Measurements from ENCODE around the gene PERCC1. TPM values are rescaled to one million over a fixed set of nuclear protein-coding genes. Genes with fewer than 3 reads are reported as not detected.
A peak's percentile ranks its signal among the peaks of the same experiment; 100 is the strongest.

The PERCC1 gene
- total RNA-seq, 1 experiment from 2014 or later, result not detected

DNA sequence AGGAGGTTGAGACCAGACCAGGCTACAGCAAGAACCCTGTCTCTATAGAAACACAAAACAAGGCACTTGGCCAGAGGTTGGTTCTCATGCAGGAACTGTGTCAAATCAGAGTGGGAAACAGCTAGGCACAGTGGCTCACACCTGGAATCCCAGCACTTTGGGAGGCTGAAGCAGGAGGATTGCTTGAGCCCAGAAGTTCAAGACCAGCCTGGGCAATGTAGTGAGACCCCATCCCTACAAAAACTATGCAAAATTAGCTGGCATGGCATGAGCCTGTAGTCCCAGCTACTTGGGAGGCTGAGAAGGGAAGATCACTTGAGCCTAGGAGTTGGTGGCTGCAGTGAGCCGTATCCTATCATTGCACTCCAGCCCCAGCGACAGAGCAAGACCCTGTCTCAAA is 18.0 kb upstream of the PERCC1 start:
- intact Hi-C loops (cut with micrococcal nuclease; ENCODE audit: unreplicated experiment), result no loop called here
- TF ChIP-seq, protein P1, sequence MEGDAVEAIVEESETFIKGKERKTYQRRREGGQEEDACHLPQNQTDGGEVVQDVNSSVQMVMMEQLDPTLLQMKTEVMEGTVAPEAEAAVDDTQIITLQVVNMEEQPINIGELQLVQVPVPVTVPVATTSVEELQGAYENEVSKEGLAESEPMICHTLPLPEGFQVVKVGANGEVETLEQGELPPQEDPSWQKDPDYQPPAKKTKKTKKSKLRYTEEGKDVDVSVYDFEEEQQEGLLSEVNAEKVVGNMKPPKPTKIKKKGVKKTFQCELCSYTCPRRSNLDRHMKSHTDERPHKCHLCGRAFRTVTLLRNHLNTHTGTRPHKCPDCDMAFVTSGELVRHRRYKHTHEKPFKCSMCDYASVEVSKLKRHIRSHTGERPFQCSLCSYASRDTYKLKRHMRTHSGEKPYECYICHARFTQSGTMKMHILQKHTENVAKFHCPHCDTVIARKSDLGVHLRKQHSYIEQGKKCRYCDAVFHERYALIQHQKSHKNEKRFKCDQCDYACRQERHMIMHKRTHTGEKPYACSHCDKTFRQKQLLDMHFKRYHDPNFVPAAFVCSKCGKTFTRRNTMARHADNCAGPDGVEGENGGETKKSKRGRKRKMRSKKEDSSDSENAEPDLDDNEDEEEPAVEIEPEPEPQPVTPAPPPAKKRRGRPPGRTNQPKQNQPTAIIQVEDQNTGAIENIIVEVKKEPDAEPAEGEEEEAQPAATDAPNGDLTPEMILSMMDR (IDR thresholded peaks at IDR 0.05; ENCODE audit: unreplicated experiment), result no peak
- H3K9me3 Mint-ChIP-seq (ENCODE audit: low read depth, unreplicated experiment), result no peaks in the 10 kb centered on the region
- DNase-seq, result no peak
- no peak overlapping the region for H3K4me3 Mint-ChIP-seq (ENCODE audit: low read depth, unreplicated experiment)
- H3K27me3 Mint-ChIP-seq (ENCODE audit: unreplicated experiment), result no peaks in the 10 kb centered on the region
- CTCF ChIA-PET, result interaction anchor here (0.7 kb wide), 1 partner anchor 67 kb away, joined by 3 read pairs; no protein-coding TSS in a partner anchor
- H3K36me3 Mint-ChIP-seq (ENCODE audit: insufficient read depth, unreplicated experiment), result peaks cover 42% of the 10 kb centered on the region
- TSS peak; percentile 9 for BruUV-seq (replicated peaks)
- H3K27ac Mint-ChIP-seq (ENCODE audit: unreplicated experiment), result no peak overlapping the region
- peaks cover 8% of the 10 kb centered on the region for H3K4me1 Mint-ChIP-seq (ENCODE audit: low read depth, unreplicated experiment)

- Mint-ChIP-seq H3K9me3 (ENCODE audit: low read depth, unreplicated experiment) (no peaks in the 10 kb centered on the region), H3K36me3 (ENCODE audit: insufficient read depth, unreplicated experiment) (peaks cover 44% of the 10 kb centered on the region), H3K27ac (ENCODE audit: unreplicated experiment) (no peak overlapping the region), H3K4me3 (ENCODE audit: low read depth, unreplicated experiment) (peak overlapping the region; percentile 70), H3K4me1 (ENCODE audit: low read depth, unreplicated experiment) (no peaks in the 10 kb centered on the region), H3K27me3 (ENCODE audit: unreplicated experiment) (no peaks in the 10 kb centered on the region)
- no TSS peak for BruUV-seq (replicated peaks)
- TF ChIP-seq, protein P1 (IDR thresholded peaks at IDR 0.05; ENCODE audit: unreplicated experiment), result peak; percentile 80
- intact Hi-C loops (cut with micrococcal nuclease; ENCODE audit: unreplicated experiment), result no loop called here
- DNase-seq, result peak; percentile 79
- CTCF ChIA-PET, result interaction anchor here (0.7 kb wide), 1 partner anchor 68 kb away, joined by 3 read pairs; no protein-coding TSS in a partner anchor
Observed at GRCh38 chr16:1413684-1414531, 17.0 kb upstream of the PERCC1 start.

GRCh38 chr16:1414532-1415260 is 16.2 kb upstream of the PERCC1 start, which contains the start of gene UNKL:
Gene UNKL, minus strand, starts transcription at chr16:1414704. Its CDS starts 13 bp downstream, at chr16:1414691.
- intact Hi-C loops (cut with micrococcal nuclease; ENCODE audit: unreplicated experiment), result no loop called here
- Mint-ChIP-seq H3K27ac (ENCODE audit: unreplicated experiment) (peak within 1 kb of the TSS; percentile 72), H3K4me3 (ENCODE audit: low read depth, unreplicated experiment) (peak within 1 kb of the TSS; percentile 70), H3K27me3 (ENCODE audit: unreplicated experiment) (no peaks in the 10 kb centered on the region), H3K4me1 (ENCODE audit: low read depth, unreplicated experiment) (no peaks in the 10 kb centered on the region), H3K9me3 (ENCODE audit: low read depth, unreplicated experiment) (no peaks in the 10 kb centered on the region), H3K36me3 (ENCODE audit: insufficient read depth, unreplicated experiment) (peaks cover 51% of the 10 kb centered on the region)
- DNase-seq, result peak; percentile 76
- CTCF ChIA-PET, result interaction anchor here (0.6 kb wide), 1 partner anchor 10 kb away, joined by 3 read pairs; no protein-coding TSS in a partner anchor
- TF ChIP-seq, protein P1 (IDR thresholded peaks at IDR 0.05; ENCODE audit: unreplicated experiment), result no peak
- no TSS peak for BruUV-seq (replicated peaks)

- no peak overlapping the region for H3K4me3 Mint-ChIP-seq (ENCODE audit: low read depth, unreplicated experiment)
- no peak for DNase-seq
- no peaks in the 10 kb centered on the region for H3K4me1 Mint-ChIP-seq (ENCODE audit: low read depth, unreplicated experiment)
- no peak overlapping the region for H3K27ac Mint-ChIP-seq (ENCODE audit: unreplicated experiment)
- intact Hi-C loops (cut with micrococcal nuclease; ENCODE audit: unreplicated experiment), result no loop called here
- no peaks in the 10 kb centered on the region for H3K27me3 Mint-ChIP-seq (ENCODE audit: unreplicated experiment)
- peaks cover 68% of the 10 kb centered on the region for H3K36me3 Mint-ChIP-seq (ENCODE audit: insufficient read depth, unreplicated experiment)
- H3K9me3 Mint-ChIP-seq (ENCODE audit: low read depth, unreplicated experiment), result no peaks in the 10 kb centered on the region
- CTCF ChIA-PET, result interaction anchor here (0.6 to 0.7 kb wide), 2 partner anchors 76 to 132 kb away, joined by 3 to 4 read pairs; no protein-coding TSS in a partner anchor
- TF ChIP-seq, protein P1 (IDR thresholded peaks at IDR 0.05; ENCODE audit: unreplicated experiment), result no peak
- BruUV-seq (replicated peaks), result no TSS peak
Observed at GRCh38 chr16:1416521-1416941, 14.3 kb upstream of the PERCC1 start.
